ENCODE results near the gene EPX.

Gene EPX

GRCh38 chr17:58184308-58184985 is 8.1 kb upstream of the EPX start:
- no peak overlapping the region for H3K4me3 ChIP-seq (ENCODE audit: low read depth, low read length)
- peak; percentile 29 for DNase-seq (ENCODE audit: low read depth)

- no peak for DNase-seq (ENCODE audit: low read depth)
- H3K4me3 ChIP-seq (ENCODE audit: low read depth, low read length): no peak overlapping the region
These were observed 7.4 kb upstream of the EPX start for GRCh38 chr17:58184986-58185761.

- DNase-seq (ENCODE audit: low read depth): no peak
- H3K4me3 ChIP-seq (ENCODE audit: low read depth, low read length): no peak overlapping the region
These were observed 5.9 kb upstream of the EPX start for GRCh38 chr17:58186591-58186990.

DNA sequence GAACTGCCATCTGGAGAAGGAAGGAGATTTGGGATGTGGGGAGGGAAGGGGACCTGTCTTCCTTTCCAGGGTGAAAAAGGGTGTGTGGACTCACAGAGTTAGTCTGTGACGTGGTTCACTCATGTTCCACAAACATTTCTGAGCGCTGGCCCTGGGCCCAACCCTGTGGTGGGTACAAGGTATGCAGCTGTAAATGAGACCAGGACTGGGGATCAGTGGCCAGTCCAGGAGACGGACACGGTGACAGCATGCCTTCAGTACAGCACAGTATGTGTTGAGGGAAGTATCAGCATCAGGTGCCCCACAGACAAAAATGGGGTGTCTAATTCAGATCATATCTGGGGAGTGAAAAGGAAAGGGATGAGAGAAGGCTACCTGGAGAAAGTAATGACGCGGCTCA is 5.5 kb upstream of the EPX start:
- no peak for DNase-seq (ENCODE audit: low read depth)
- no peak overlapping the region for H3K4me3 ChIP-seq (ENCODE audit: low read depth, low read length)

DNA sequence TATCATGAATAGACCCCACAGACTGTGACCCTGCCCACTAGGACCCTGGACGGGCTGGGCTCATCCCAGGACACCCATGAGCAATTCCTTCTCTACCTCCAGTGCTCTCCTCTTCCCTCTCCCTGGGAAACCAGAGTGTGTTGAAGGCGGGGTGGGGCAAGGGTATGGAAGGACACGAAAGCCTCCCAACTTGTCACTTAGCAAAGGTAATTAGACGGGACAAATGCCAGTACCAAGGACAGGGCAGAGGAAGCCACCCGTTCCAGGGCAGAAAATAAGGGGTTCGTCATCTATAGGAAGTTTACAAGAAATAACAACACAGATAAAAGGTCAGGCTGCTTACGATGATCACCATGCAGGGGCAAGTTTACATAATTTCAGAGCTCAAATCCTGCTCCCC is 4.9 kb upstream of the EPX start:
- H3K4me3 ChIP-seq (ENCODE audit: low read depth, low read length): no peak overlapping the region
- no peak for DNase-seq (ENCODE audit: low read depth)

DNA sequence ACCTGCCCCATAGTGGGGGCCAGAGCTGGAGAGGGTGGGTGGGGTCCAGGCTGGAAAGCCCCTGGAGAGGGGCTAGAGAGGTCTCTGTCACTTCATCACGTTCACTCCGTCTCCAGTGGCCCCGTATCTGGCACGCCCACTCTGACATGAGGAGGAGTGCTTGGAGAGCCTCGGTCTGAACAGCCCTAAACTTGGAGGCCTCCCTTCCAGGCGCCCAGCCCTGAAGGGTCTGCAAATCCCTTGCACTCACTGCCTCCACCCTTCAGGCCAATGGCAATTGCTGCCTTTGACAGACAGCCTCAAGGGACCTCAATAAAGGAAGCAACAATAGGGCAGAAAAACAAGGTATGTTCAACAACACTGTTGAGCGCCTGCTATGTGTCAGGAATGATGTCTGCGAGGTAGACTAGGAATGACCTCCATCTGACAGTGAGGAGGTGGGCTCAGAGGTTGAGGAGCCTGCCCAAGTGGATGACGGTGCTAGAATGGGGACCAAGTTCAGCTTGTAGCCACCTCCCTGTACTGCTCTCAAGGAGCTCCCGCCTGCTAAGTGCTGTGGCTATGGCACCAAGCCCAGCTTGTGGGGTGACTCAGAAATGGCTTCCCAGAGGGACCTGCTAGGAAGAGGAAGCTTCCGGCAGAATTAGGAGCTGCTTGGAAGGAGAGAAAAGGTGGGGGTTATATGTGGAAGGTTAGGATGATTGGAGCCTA is 2.9 kb upstream of the EPX start:
- DNase-seq (ENCODE audit: low read depth): peak; percentile 62
- no peak overlapping the region for H3K4me3 ChIP-seq (ENCODE audit: low read depth, low read length)

GRCh38 chr17:58191241-58191896 is 1.2 kb upstream of the EPX start:
- no peak for DNase-seq (ENCODE audit: low read depth)

GRCh38 chr17:58193641-58194255 is 1.2 kb downstream of the EPX start:
- no peak overlapping the region for H3K4me3 ChIP-seq (ENCODE audit: low read depth, low read length)
- DNase-seq (ENCODE audit: low read depth): no peak

More at GRCh38 chr17:58191241-58191896, 1.2 kb upstream of the EPX start:
- H3K4me3 ChIP-seq (ENCODE audit: low read depth, low read length): no peak overlapping the region

DNA sequence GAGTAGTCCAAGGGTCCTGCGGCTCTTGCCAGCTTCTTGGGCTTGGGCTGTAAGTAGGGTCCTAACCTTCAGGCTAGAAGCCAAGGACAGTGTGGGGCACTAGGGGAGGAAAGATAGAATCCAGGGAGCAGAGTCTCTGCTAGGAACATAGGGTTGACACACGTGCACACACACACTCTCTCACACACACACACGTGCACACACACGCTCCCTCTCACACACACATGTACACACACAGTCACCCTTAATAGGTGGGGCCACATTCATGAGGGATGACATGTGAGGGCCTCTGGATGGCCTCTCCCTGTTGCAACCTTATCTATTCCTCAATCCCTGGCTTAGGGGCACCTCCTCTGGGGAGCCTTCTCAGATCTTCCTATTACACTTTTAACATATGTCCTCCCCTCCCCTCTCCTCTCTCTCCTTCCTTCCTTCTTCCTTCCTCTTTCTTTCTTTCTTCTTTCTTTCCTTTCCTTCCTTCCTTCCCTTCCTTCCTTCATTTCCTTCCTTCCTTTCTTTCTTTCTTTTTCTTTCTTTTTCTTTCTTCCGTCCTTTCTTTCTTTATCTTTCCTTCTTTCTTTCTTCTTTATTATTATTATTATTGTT is 3.1 kb downstream of the EPX start:
- H3K4me3 ChIP-seq (ENCODE audit: low read depth, low read length): no peak overlapping the region
- DNase-seq (ENCODE audit: low read depth): no peak

GRCh38 chr17:58196610-58197009 is 4.1 kb downstream of the EPX start:
- H3K4me3 ChIP-seq (ENCODE audit: low read depth, low read length): no peak overlapping the region
- DNase-seq (ENCODE audit: low read depth): no peak

DNA sequence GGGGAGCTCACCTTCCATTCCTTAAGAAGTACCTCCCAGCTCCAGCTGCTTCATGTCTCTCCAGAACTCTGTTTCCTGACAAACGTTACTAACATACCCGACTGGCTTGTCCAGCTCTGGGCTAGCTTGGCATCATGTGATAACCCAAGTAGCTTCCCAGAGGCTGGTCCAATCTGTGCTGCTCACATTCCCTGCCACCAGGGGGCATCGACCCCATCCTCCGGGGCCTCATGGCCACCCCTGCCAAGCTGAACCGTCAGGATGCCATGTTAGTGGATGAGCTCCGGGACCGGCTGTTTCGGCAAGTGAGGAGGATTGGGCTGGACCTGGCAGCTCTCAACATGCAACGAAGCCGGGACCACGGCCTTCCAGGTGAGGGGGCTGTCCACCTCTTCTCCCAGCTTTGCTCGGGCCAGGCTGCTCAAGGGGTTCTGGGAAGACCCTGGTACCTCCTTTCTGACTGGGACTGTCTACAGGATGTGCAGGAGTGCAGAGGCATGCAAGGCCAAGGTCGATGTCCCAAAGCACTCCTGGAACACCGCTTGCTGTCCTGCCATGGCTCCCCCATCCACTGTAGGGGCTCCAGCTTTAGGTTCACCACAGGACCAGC is 7.6 kb downstream of the EPX start:
- DNase-seq (ENCODE audit: low read depth): no peak
- H3K4me3 ChIP-seq (ENCODE audit: low read depth, low read length): no peak overlapping the region

DNA sequence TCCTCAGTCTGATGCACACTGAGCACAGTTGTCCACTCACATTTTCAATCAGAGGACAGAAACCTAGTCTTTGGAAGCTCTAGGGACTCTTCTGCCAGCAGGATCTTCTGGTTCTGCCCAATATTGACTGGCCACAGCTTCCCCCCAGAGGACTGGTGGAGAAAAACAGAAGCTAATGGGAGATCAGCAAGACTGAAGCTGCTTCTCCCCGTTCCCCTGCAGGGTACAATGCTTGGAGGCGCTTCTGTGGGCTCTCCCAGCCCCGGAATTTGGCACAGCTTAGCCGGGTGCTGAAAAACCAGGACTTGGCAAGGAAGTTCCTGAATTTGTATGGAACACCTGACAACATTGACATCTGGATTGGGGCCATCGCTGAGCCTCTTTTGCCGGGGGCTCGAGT is 10.3 kb downstream of the EPX start:
- no peak overlapping the region for H3K4me3 ChIP-seq (ENCODE audit: low read depth, low read length)
- no peak for DNase-seq (ENCODE audit: low read depth)

DNA sequence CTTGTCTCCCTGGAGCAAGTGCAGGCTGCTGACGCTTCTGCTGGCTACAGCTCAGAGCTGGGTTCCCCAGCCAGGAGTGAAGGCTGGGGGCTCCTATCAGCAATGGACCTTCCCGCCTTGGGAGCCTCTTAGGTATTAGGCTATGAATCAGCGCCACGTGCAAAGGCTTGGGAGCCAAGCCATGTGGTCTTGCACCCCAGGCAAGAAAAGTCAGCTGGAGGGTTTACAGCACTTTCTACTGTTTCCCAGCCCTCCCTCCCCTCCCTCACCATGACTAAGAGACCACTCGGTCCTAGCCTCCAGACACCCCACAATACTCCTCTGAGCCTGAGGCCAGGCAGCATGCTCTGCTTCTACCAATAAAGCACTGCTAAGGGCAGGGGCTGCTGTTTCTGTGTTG is 12.3 kb downstream of the EPX start:
- no peak for DNase-seq (ENCODE audit: low read depth)

GRCh38 chr17:58205936-58206335 is 13.4 kb downstream of the EPX start:
- DNase-seq (ENCODE audit: low read depth): no peak
- H3K4me3 ChIP-seq (ENCODE audit: low read depth, low read length): no peak overlapping the region

More for the DNA sequence above, 12.3 kb downstream of the EPX start:
- H3K4me3 ChIP-seq (ENCODE audit: low read depth, low read length): no peak overlapping the region

GRCh38 chr17:58207451-58207850 is 14.9 kb downstream of the EPX start:
- no peak for DNase-seq (ENCODE audit: low read depth)
- H3K4me3 ChIP-seq (ENCODE audit: low read depth, low read length): no peak overlapping the region

- H3K4me3 ChIP-seq (ENCODE audit: low read depth, low read length): no peak overlapping the region
- DNase-seq (ENCODE audit: low read depth): no peak
These were observed 15.8 kb downstream of the EPX start for GRCh38 chr17:58208344-58208743.

DNA sequence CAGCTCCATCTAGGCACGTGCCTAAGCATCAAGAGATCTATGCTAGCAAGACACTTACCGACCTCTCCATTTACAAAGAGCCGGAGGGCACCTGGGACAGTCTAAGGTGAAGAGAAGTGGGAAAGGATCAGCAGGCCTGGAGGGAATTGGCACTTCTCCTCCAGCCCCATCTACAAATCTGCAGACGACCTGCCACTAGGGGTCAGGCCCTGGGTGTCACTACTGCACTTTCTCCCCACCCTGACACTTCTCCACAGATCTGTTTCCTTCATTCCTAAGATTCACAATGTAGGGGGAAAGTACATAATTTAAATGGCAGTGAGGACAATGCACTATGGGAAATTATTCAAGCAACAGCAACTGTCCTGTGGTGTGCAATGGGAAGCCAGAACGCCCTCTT is 18.4 kb downstream of the EPX start:
- no peak for DNase-seq (ENCODE audit: low read depth)
- no peak overlapping the region for H3K4me3 ChIP-seq (ENCODE audit: low read depth, low read length)

- DNase-seq (ENCODE audit: low read depth): no peak
- H3K4me3 ChIP-seq (ENCODE audit: low read depth, low read length): no peak overlapping the region
These were observed 23.2 kb downstream of the EPX start for GRCh38 chr17:58215685-58216084.

- no peak for DNase-seq (ENCODE audit: low read depth)
- H3K4me3 ChIP-seq (ENCODE audit: low read depth, low read length): no peak overlapping the region
These were observed 25.2 kb downstream of the EPX start for GRCh38 chr17:58217766-58218165.
